Adipose tissue (tissue), 3 donors: ENCODE measurements around the gene ZNF184. TPM values are rescaled to one million over a fixed set of nuclear protein-coding genes. Genes with fewer than 3 reads are reported as not detected.

Experiments used
- H3K27ac ChIP-seq: one replicate; pipeline ENCODE4 v1.5.1; 2013; ENCODE audit warnings: low read depth, low read length
- WGBS, 3 donors: extraction: QIAGEN DNeasy Blood & Tissue Kit; methylation state at CpG; one replicate each; pipeline ENCODE4 v1.1.7; 2013; 5-methylcytosine and 5-hydroxymethylcytosine counted together
- polyA plus RNA-seq, 3 donors: library from polyadenylated mRNA; stranded (reverse); fragments of 200-250 nt; gene quantifications; one replicate each; pipeline ENCODE4 v1.2.3, GENCODE V29; 2013
- donor health status: healthy with polysubstance abuse.
- donor health status: Bipolar disorder and iron deficiency.
- donor health status: healthy.

The ZNF184 gene
- 1 to 10 TPM in 2 of 3 donors, under 1 TPM in 1; 0.97 to 3.9 (median 1.4) TPM for polyA plus RNA-seq

GRCh38 chr6:27472617-27473400, at the start of gene ZNF184:
Gene ZNF184, minus strand, starts transcription at chr6:27473105. Its CDS starts 811 bp downstream, at chr6:27472294.
- WGBS, 3 donors, result 0 to 1% (median 0%) methylated on average over 56 of the region's 56 CpGs
- H3K27ac ChIP-seq, result no peak within 1 kb of the TSS

- no peak overlapping the region for H3K27ac ChIP-seq
- WGBS, 3 donors, result 0 to 1% (median 1%) methylated on average over 42 of the region's 42 CpGs
Measured at GRCh38 chr6:27518881-27519795, 46.2 kb upstream of the ZNF184 start.

GRCh38 chr6:27517928-27518787, 45.3 kb upstream of the ZNF184 start:
- WGBS, 3 donors, result 24 to 39% (median 34%) methylated on average over 12 of the region's 12 CpGs
- H3K27ac ChIP-seq, result no peak overlapping the region

GRCh38 chr6:27517238-27517637, 44.3 kb upstream of the ZNF184 start:
- H3K27ac ChIP-seq, result no peak overlapping the region
- WGBS, 3 donors, result 83 to 89% (median 84%) methylated on average over 5 of the region's 5 CpGs

- 22 to 37% (median 25%) methylated on average over 28 of the region's 28 CpGs for WGBS, 3 donors
- no peak overlapping the region for H3K27ac ChIP-seq
Measured at GRCh38 chr6:27514906-27515495, 42.1 kb upstream of the ZNF184 start.

GRCh38 chr6:27512525-27512924, 39.6 kb upstream of the ZNF184 start:
- 86 to 91% (median 87%) methylated on average over 2 of the region's 2 CpGs for WGBS, 3 donors

GRCh38 chr6:27507041-27507956, 34.4 kb upstream of the ZNF184 start:
- 78 to 83% (median 80%) methylated on average over 9 of the region's 9 CpGs for WGBS, 3 donors

More at GRCh38 chr6:27512525-27512924, 39.6 kb upstream of the ZNF184 start:
- no peak overlapping the region for H3K27ac ChIP-seq

GRCh38 chr6:27505209-27506027, 32.5 kb upstream of the ZNF184 start:
- 24 to 34% (median 33%) methylated on average over 20 of the region's 20 CpGs for WGBS, 3 donors
- H3K27ac ChIP-seq, result no peak overlapping the region

More at GRCh38 chr6:27507041-27507956, 34.4 kb upstream of the ZNF184 start:
- H3K27ac ChIP-seq, result no peak overlapping the region

GRCh38 chr6:27503436-27504030, 30.6 kb upstream of the ZNF184 start:
- 4 to 6% (median 5%) methylated on average over 21 of the region's 21 CpGs for WGBS, 3 donors

GRCh38 chr6:27502508-27503435, 29.9 kb upstream of the ZNF184 start:
- WGBS, 3 donors, result 1% methylated on average over 33 of the region's 33 CpGs
- H3K27ac ChIP-seq, result no peak overlapping the region

More at GRCh38 chr6:27503436-27504030, 30.6 kb upstream of the ZNF184 start:
- H3K27ac ChIP-seq, result no peak overlapping the region

- WGBS, 3 donors, result 62 to 73% (median 68%) methylated on average over 2 of the region's 2 CpGs
- no peak overlapping the region for H3K27ac ChIP-seq
Measured at GRCh38 chr6:27501187-27501586, 28.3 kb upstream of the ZNF184 start.

GRCh38 chr6:27500177-27500576, 27.3 kb upstream of the ZNF184 start:
- no peak overlapping the region for H3K27ac ChIP-seq
- WGBS, 3 donors, result 25 to 38% (median 27%) methylated on average over 2 of the region's 2 CpGs

GRCh38 chr6:27495386-27496135, 22.7 kb upstream of the ZNF184 start:
- H3K27ac ChIP-seq, result no peak overlapping the region
- WGBS, 3 donors, result 5 to 6% (median 5%) methylated on average over 34 of the region's 34 CpGs

GRCh38 chr6:27494987-27495385, 22.1 kb upstream of the ZNF184 start:
- WGBS, 3 donors, result 10 to 12% (median 11%) methylated on average over 7 of the region's 7 CpGs
- no peak overlapping the region for H3K27ac ChIP-seq
